MV-4-11 (cell line): ENCODE data around the gene PHYHIPL.

ENCODE experiments used
- DNase-seq: peaks from one replicate; lab custom pipeline; 2025; lab: John Stamatoyannopoulos, UW

The PHYHIPL gene

GRCh38 chr10:59257224-59257623 lies 80.8 kb downstream of the PHYHIPL start:
- DNase-seq: no peak

- no peak for DNase-seq
Observed at GRCh38 chr10:59258890-59259289, 82.4 kb downstream of the PHYHIPL start.

GRCh38 chr10:59265141-59265540 lies 88.7 kb downstream of the PHYHIPL start:
- DNase-seq: no peak

GRCh38 chr10:59266321-59266720 lies 89.9 kb downstream of the PHYHIPL start:
- no peak for DNase-seq

GRCh38 chr10:59268460-59268859 lies 92.0 kb downstream of the PHYHIPL start:
- DNase-seq: no peak

GRCh38 chr10:59269651-59270050 lies 93.2 kb downstream of the PHYHIPL start:
- no peak for DNase-seq

GRCh38 chr10:59270492-59270891 lies 94.0 kb downstream of the PHYHIPL start:
- DNase-seq: no peak

GRCh38 chr10:59271160-59271559 lies 94.7 kb downstream of the PHYHIPL start:
- DNase-seq: no peak

- DNase-seq: no peak
Observed at GRCh38 chr10:59272061-59272460, 95.6 kb downstream of the PHYHIPL start.

GRCh38 chr10:59273445-59273844 lies 97.0 kb downstream of the PHYHIPL start:
- DNase-seq: no peak

- DNase-seq: no peak
Observed at GRCh38 chr10:59276133-59276532, 99.7 kb downstream of the PHYHIPL start.

GRCh38 chr10:59276919-59277318 lies 100.5 kb downstream of the PHYHIPL start:
- no peak for DNase-seq

GRCh38 chr10:59279476-59279875 lies 103.0 kb downstream of the PHYHIPL start:
- no peak for DNase-seq

- no peak for DNase-seq
Observed at GRCh38 chr10:59279991-59280505, 103.6 kb downstream of the PHYHIPL start.

- DNase-seq: no peak
Observed at GRCh38 chr10:59281861-59282260, 105.4 kb downstream of the PHYHIPL start.

- DNase-seq: no peak
Observed at GRCh38 chr10:59283456-59284091, 107.1 kb downstream of the PHYHIPL start.

GRCh38 chr10:59284118-59284975 lies 107.9 kb downstream of the PHYHIPL start:
- DNase-seq: no peak

- DNase-seq: no peak
Observed at GRCh38 chr10:59285073-59285472, 108.6 kb downstream of the PHYHIPL start.

GRCh38 chr10:59285848-59286247 lies 109.4 kb downstream of the PHYHIPL start:
- no peak for DNase-seq

- no peak for DNase-seq
Observed at GRCh38 chr10:59287587-59288255, 111.3 kb downstream of the PHYHIPL start.

GRCh38 chr10:59289853-59290252 lies 113.4 kb downstream of the PHYHIPL start:
- DNase-seq: no peak

GRCh38 chr10:59290448-59290847 lies 114.0 kb downstream of the PHYHIPL start:
- no peak for DNase-seq
